ENCODE results near the gene SLC15A4.

GRCh38 chr12:128856791-128857078 lies 33.0 kb upstream of the SLC15A4 start:
- TF ChIP-seq CTCF (IDR thresholded peaks at IDR 0.05) (no peak), REST (IDR thresholded peaks at IDR 0.05) (no peak), CEBPB (IDR thresholded peaks at IDR 0.05) (no peak), MAZ (IDR thresholded peaks at IDR 0.05; ENCODE audit: borderline replicate concordance, low read depth, low read length) (no peak), JUN (IDR thresholded peaks at IDR 0.05) (no peak), HEYL (CRISPR knock-in tag; IDR thresholded peaks at IDR 0.05) (no peak), HOXB5 (CRISPR knock-in tag; IDR thresholded peaks at IDR 0.05) (no peak), RCOR1 (IDR thresholded peaks at IDR 0.05; ENCODE audit: low read depth, low read length) (no peak)
